GM21723 (cell line): ENCODE measurements around the gene KCNE2.
"Not testable (repeated sequence)": the region's sequence is repeated elsewhere in the genome, so short reads cannot be mapped to it uniquely, and the experiment has no call there.

Source experiments
- ATAC-seq: cut with Tn5 transposase; IDR thresholded peaks from one replicate; pipeline ENCODE4 v1.9.1; 2021; ENCODE audit warnings: mild to moderate bottlenecking, moderate library complexity; ENCODE audit not compliant: unreplicated experiment

KCNE2 gene

GRCh38 chr21:34405686-34406085 is 41.9 kb downstream of the KCNE2 start:
- not testable (repeated sequence) for ATAC-seq

GRCh38 chr21:34406102-34406501 is 42.3 kb downstream of the KCNE2 start:
- ATAC-seq = not testable (repeated sequence)

- not testable (repeated sequence) for ATAC-seq
Measured at GRCh38 chr21:34406676-34407075, 42.9 kb downstream of the KCNE2 start.

GRCh38 chr21:34407294-34407693 is 43.5 kb downstream of the KCNE2 start:
- ATAC-seq = not testable (repeated sequence)

- ATAC-seq = not testable (repeated sequence)
Measured at GRCh38 chr21:34417448-34418077, 53.8 kb downstream of the KCNE2 start.
